ENCODE results near the gene CEP170B.
"Not testable (repeated sequence)": the region's sequence is repeated elsewhere in the genome, so short reads cannot be mapped to it uniquely, and the experiment has no call there.

CEP170B gene

GRCh38 chr14:104844306-104845032, 20.6 kb upstream of the CEP170B start:
- no peak for DNase-seq (ENCODE audit: low read depth)

- no peak for DNase-seq (ENCODE audit: low read depth)
Observed at GRCh38 chr14:104845033-104845666, 19.9 kb upstream of the CEP170B start.

GRCh38 chr14:104845834-104846441, 19.1 kb upstream of the CEP170B start:
- DNase-seq (ENCODE audit: low read depth), result no peak

- DNase-seq (ENCODE audit: low read depth), result no peak
Observed at GRCh38 chr14:104852280-104852663, 12.8 kb upstream of the CEP170B start.

GRCh38 chr14:104855532-104856090, 9.5 kb upstream of the CEP170B start:
- no peak for DNase-seq (ENCODE audit: low read depth)

- no peak for DNase-seq (ENCODE audit: low read depth)
Observed at GRCh38 chr14:104856157-104856868, 8.8 kb upstream of the CEP170B start.

GRCh38 chr14:104856869-104857860, 7.9 kb upstream of the CEP170B start:
- no peak for DNase-seq (ENCODE audit: low read depth)

- DNase-seq (ENCODE audit: low read depth), result not testable (repeated sequence)
Observed at GRCh38 chr14:104857931-104858330, 7.1 kb upstream of the CEP170B start.

- DNase-seq (ENCODE audit: low read depth), result no peak
Observed at GRCh38 chr14:104858811-104859426, 6.1 kb upstream of the CEP170B start.

- DNase-seq (ENCODE audit: low read depth), result no peak
Observed at GRCh38 chr14:104859900-104860299, 5.2 kb upstream of the CEP170B start.

- DNase-seq (ENCODE audit: low read depth), result no peak
Observed at GRCh38 chr14:104860414-104860813, 4.7 kb upstream of the CEP170B start.

GRCh38 chr14:104863131-104863862, 1.8 kb upstream of the CEP170B start:
- DNase-seq (ENCODE audit: low read depth), result no peak

GRCh38 chr14:104863923-104864266, 1.2 kb upstream of the CEP170B start:
- DNase-seq (ENCODE audit: low read depth), result no peak

- DNase-seq (ENCODE audit: low read depth), result no peak
Observed at GRCh38 chr14:104864267-104865080, 594 bp upstream of the CEP170B start.

- DNase-seq (ENCODE audit: low read depth), result no peak
Observed at GRCh38 chr14:104865631-104866441, 768 bp downstream of the CEP170B start.

GRCh38 chr14:104866451-104867370, 1.6 kb downstream of the CEP170B start:
- DNase-seq (ENCODE audit: low read depth), result no peak

- DNase-seq (ENCODE audit: low read depth), result no peak
Observed at GRCh38 chr14:104867371-104868059, 2.4 kb downstream of the CEP170B start.

Data from T-helper 22 cell (primary cell).